Kidney glomerular epithelial cell (primary cell): ENCODE measurements around the gene A3GALT2.
A peak's percentile ranks its signal among the peaks of the same experiment; 100 is the strongest.

Experiments used
- DNase-seq: peaks from one replicate; lab custom pipeline; 2025; lab: John Stamatoyannopoulos, UW

Gene A3GALT2

DNA sequence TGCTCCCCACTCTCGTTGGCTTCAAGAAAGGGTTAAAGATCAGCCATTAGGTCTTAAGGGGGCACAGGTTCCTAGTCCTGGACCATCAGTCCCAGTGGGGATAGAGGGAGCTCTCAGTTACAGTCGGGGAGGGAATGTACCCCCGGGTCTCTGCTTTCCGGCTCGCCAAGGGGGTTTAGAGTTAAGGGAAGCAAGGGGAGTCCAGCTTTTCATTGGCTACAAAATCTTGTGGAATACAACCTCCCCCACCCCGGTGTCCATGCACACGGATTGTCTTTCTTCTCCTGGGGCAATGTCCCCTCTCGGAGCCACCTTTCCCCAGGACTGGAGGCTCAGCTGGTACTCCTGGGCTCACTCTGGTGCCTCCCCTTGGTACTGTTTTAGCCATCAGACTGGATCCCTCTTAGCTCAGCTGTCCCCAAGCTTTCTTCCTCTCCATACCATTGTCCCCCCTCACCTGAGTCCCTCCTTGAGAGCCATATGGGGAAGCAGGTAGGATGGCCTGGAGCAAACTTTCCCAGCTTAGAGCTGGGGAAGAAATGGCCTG, at the start of gene A3GALT2:
TSS of gene A3GALT2 (minus strand) at position 480 of the 547 bp plus-strand sequence. CDS start at position 480, 0 bp downstream.
- no peak for DNase-seq

DNA sequence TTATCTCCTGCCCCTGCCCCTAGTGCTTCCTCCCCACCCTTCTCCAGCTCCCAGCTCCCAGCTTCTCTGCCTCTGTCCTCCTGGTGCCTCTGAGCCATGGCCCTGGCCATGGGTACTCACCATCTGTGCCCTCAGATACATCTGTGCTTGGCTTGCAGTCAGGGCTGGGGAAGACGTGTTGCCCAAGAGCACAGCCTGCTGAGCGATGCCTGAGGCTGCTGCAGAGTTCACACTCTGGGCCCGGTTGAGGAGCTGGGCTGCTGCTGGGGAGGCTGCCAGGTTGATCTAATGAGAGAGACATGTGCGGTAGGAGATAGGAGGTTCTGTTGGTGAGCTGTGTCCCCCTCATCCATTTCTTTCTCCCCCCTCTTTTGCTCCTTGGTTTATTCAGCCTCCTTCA, 49.4 kb upstream of the A3GALT2 start:
- no peak for DNase-seq

DNA sequence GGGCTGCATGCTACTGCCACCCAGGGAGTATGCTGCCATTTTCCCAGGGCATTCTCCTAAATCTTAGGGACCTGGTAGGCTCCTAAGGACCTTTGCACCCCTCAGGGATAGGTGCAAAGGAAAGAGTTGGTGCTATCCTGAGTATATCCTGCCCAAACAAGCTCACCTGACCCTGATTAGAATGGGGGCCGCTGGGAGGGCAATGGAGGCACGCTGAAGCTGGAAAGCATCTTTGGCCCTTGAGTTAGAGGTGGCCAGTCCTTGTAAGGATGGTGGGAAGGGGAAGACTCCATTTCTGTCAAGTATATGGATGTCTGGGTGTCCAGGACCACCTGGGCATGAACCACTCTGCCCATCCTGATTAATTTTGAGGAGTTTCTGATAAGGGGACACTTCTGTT, 48.9 kb upstream of the A3GALT2 start:
- no peak for DNase-seq

DNA sequence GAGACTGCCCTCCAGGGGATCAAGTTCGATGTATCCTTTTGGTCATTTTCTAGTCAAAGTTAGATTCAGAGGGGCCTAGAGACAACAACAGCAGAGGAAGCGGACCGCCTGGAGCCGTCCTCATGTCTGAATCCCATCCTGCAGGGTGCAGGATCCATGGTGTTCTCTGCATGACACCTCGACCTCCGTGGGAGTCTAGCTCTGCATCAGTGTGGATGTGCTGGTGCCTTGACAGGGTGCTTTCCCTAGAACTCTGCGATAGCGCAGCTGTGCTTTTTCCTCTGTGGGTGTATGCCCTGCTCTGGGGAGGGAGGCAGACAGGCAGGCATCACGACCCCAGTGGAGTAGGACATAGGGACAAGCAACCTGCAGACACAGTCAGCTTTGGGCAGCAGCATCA, 48.2 kb upstream of the A3GALT2 start:
- no peak for DNase-seq

DNA sequence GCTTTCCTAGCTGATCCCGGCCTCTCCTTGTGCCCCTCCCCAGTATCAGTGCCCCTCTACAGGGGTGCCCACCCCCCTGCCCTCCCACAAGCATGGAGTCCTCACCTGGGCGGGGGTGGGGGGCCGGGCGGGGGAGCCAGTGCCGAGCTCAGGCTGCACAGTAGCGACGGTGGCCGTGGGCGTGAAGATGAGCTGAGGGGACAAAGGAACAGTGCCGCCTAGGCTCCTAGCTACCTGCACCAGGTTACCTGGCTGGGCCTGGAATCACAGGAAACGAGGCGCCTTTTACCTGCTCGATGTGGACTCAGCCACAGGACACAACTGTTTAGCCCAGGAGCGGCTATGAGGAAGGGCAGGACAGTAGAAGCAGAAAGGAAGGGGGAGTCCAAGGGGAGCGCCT, 47.5 kb upstream of the A3GALT2 start:
- no peak for DNase-seq

DNA sequence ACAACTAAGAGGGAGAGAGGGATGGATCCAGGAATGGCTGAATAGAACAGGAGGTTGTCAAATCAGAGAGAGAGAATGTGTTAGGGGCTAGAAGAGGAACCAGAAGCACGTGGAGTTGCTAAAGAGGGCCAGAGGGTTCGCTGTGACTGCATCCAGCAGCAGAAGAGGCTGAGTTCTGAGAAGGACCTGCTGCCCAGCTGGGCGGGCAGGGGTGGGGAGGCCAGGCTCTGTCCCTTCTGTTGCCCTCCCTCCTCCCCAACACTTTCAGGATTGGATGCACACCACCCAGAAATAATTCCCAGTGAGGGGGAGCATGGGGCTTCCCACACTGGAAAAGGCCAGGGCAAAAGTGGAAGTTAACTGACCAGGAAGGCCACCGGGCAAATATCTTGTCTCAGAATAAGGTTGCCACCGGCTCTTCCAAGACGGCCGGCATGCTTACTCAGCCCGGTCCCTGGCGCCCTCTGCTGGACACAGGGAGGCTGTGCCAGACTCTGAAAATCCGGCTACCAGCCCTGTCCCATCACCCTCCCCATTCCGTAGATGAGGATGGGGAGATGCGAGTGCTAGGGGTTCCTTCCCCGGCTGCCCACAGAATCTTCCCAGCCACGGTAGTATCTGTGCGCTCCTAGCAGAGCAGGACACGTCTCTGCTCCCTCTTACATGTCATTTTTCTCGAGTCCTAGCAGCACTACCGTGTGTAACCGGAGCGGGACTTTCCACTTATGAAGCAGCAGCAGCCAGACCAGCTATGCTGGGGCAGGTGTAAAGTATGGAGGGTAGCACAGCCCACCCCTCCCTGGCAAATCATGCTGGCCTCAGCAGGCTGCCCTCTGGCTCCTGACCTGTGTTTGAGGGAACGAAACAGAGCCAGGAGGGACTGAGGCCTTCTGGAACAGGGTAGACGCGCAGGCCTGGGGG, 46.8 kb upstream of the A3GALT2 start:
- peak; percentile 49 for DNase-seq

DNA sequence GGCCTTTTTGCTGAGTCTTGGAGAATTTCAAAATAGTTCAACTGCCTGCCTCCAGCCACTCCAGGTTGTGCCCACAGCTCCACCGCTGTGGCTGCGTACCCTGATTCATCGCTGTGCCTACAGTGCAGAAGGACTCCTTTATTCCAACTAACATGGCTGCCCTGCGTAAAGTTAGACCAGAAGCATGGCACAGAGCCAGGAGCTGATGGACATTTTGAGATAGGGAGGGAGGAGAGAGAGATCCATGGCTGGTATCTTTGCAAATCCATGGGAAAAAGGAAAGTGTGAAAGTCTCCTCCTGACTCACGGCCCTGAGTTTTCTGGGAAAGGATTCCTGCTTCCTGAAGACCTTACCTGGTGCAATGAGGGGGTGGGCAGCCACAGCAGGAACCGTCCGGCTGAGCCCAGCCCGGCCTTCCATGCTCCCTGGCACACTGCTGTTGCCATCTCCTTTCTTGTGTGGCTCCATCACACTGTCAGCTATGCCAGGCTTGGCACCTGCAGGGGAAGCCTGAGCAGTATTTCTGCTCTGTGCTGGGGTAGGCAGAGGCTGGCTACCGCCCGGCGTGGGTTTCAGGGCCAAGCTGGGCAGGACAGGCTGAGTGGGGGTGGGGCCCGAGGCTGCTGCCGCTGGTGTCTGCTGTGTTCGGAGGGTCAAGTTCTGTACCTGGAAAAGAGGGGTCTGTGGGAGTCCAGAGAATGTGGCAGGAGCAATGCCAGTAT, 46.0 kb upstream of the A3GALT2 start:
- no peak for DNase-seq

DNA sequence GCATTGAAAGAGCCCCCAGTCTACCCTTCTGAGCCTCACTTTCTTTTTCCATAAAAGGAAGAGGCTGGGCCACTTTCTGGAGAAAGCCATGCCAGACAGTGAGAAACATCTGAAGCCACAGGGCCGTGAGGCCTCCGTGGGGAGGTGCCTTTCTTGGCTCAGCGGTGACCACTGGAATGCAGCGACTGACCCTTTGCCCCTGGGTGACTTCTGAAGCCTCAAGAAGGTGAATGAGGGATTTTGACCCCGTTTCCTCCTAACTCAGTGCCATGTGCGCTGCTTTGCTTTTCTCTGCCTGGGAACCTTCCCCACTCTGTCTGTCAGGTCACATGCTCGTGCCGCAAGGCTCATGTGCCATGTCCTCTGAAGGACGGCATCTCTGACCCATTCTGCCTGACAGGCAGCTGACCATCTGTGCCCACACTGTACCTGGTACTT, 44.7 kb upstream of the A3GALT2 start:
- peak; percentile 35 for DNase-seq

DNA sequence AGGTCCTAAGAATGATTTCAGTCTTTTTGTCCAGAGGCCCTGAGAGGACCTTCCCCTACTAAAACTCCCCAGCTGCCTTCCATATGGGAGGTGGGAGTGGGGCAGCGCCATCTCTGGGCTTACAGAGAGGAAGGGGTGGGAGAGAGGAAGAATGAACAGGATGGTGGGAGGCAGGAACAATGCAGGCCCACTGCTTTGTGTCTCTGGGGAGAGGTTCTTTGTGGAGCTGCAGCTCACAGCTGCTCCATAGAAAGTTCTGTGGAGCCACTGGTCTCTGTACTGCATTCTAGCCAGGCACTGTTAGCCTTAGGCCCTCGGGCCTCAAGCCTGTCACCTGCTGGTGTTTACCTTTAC, 43.6 kb upstream of the A3GALT2 start:
- no peak for DNase-seq

DNA sequence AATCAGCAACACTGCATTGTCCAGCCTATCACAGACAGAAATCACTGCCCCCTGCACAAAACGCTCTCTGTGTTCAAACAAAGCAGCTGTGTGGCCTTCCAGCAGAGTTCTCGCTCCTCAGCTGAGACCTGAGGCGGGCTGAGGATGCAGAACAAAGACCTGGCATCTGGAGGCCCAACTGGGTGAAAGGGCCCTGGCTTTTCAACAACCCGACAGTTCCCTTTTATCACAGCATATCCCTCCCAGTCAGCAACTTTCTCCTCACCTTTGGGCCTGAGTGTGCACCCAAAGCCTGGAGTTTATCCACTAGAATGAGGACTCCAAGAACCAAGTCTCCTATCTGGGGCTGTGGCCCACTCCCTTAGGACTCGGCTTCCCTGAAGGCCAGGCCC, 42.6 kb upstream of the A3GALT2 start:
- no peak for DNase-seq

DNA sequence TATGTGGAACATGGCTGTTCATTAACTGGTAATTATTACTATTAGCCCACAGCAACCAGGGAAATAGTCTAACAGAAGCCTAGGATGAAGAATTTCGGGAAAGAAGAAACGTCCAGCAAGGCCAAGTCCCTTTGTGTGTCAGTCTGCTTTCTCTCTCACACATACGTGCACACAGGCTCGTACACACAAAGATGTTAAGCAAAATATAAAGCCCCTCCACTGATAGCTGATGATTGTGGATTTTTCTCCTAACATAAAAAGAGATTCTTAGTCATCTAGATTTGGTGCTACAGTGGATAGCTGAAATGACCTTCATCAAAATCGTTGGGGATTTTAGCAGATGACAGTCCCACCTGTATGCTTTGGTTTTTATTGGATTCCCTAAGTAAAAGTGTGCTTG, 42.1 kb upstream of the A3GALT2 start:
- no peak for DNase-seq

DNA sequence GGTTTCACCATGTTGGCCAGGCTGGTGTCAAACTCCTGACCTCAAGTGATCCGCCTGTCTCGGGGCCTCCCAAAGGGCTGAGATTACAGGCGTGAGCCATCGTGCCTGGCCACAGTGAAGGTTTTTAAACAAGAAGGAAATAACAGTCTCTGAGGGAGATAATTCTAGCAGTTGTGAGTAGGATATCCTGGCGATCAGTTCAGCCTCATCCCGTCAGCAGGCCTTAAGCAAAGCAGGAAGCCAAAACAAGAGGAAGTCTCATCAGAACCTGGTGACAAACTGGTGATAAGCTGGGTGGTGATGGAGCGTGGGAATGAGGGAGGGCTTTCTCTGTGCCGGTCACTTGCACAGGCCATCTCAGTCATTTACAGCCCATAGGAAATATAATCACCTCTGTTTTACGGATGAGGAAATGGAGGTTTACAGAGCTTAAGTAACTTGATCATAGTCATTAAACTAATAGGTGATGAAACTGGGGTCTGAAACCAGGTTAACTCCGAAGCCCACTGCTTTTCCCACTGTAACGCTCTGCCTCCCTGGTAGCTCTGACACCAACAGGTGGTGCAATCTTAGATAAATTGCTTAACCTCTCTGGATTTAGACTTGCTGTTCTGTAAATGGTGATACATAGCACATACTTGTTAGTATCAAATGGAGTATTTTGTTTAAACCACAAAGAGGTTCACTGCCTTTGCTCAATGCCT, 40.8 kb upstream of the A3GALT2 start:
- no peak for DNase-seq

DNA sequence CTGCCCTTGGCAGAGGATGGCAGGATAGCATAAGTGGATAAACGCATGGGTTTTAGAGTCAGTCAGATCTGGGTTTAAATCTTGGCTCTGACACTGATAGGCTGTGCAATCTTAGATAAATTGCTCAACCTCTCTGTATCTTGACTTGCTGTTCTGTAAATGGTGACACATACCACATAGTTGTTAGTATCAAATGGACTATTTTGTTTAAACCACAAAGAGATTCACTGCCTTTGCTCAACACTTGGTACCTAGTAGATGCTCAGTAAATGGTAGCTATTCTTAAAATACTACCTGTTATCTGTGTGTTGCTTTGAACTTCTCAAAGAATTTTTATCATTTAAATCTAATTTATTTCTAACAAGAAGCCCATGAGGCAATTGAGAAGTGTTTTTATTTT, 39.5 kb upstream of the A3GALT2 start:
- DNase-seq = no peak

DNA sequence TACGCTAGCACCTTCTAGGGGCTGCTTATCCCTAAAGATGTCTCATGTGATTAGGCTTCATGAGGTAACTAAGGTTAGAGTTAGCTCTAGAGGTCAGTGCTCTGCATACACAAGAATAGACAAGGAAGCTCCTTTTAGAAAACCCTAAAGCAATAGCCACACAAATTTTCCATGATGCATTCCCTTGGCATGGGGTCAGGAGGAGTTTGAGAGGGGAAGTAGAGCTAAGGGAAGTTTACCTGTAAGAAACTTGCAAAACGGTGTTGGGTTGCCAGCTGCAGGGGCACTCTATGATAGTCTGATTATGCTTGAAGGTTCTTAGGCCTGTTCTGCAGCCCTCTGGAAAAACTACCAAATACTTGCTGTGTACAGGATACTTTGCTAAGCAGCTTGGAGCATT, 39.0 kb upstream of the A3GALT2 start:
- no peak for DNase-seq

DNA sequence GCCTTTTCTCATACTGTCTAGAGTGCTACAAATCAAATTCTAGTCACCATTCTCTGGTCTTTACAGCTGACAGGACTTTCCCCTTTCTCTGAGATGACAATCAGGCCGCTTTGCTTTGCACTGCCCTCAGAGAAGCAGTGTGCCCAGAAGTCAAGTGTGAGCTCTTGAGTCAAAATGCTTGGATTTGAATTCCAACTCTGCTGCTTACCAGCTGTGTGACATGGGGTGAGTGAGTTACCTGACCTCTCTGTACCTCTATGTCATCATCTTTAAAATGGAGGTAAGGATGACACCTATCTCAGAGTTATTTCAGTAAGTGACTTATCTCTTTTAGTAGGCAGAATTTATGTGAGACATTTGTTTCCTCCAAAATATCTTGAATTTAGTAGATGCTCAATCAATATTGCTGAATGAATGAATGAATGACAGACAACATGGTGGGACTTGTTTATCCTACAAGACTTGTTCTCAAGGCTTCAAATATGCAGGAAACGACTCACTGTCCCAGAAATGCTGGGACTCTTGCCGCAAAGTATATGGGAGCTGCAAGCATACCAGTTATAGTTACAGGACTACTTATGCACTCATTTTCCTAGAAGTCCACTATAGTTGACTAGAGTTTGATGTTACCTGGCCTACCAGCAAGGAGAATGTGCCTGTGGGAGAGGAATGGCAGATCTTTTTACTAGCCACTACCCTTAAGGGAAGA, 38.1 kb upstream of the A3GALT2 start:
- no peak for DNase-seq

DNA sequence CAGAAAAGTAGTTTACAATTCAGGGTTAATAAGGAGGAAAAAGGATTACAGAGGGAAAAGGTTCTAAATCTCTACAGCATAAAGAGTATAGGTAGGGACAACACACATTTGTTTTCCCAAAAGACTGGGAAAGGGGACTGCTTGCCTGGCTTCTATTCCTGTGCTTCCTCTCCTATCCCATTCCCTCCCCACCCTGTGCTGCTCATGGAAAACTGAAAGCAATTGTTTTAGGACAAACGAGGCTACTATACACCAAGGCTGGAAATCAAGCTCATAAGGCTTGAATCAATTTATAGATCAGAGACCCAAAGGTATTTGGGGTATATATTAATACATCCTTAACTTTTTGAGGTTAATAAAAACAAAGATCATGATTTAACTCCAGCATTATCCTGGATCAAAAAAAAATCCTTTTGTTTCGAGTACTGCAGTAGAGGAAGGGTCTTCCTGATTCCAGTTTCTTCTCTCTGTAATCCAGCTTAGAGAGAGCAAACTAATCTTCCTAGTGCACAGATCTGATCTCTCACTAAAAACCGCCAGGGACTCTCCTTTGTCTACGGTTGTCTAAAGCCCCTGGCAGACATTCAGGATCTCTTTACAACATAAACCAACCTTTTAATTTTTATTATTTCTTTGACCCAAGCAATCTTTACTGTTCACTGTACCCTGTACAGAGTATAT, 37.4 kb upstream of the A3GALT2 start:
- no peak for DNase-seq

DNA sequence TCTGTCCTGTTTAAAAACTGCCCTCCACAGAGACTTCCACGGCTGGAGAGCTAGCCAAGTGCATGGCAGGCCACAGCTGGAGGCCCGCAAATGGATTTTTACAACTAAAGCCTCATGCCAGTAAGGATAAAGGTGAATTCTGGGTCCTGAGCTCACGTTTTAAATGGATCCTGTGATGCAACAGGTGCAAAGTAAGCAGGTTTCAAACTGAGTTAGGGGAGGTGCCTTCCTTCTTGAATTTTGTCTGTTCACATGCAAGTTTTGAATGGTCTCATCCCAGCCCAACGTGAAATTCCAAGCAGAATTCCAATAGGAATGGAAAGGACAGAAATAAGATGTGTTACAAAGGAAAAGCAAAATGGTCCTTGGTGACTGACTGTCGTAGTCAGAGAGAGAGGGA, 36.2 kb upstream of the A3GALT2 start:
- DNase-seq = no peak

DNA sequence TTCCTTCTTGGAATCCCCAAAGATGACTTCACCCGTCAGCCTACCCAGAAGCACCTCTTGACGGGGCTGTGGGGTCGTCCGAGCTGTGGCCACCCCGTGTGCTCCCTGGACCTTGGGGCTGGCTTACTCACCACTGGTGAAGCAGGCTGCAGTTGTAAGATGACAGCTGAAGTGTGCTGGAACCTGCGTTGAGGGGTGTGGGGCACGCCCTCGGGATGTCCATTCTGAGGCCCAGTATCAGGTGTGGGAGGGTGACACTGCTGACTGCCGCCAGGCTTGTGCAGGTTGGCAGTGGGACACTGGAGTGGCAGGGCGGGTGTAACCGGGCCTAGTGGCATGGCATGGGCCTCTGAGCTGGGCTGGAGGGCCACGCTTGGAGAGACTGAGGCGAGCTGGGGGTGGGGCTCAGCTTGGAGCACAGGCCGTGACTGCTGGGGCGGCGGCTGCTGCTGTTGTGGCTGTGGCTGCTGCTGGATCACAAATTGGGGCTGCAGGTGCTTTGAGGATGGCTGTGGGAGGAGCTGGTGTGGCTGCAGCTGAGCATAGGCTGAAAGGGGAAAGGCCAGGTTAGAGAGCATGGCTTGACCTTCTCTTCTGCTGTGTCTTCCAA, 33.9 kb upstream of the A3GALT2 start:
- DNase-seq = no peak

DNA sequence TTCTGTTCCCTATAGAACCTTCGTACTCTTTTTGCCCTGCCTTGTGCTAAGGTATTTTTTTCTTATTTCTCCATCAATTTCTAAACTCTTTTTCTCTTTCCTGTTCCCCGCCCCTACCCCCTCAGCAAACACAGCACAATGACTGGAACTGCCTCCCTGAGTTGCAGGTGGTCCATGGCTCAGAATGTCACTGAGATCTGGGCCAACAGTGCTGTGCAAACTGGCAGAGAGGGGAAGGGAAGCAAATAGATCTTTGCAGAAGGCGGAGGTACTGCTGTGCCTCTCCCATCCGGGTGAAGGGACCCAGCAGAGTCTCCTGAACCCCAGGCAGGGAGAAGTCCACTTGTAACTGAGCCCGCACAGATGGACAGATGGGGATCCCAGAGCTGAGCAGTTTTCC, 32.6 kb upstream of the A3GALT2 start:
- DNase-seq = no peak

DNA sequence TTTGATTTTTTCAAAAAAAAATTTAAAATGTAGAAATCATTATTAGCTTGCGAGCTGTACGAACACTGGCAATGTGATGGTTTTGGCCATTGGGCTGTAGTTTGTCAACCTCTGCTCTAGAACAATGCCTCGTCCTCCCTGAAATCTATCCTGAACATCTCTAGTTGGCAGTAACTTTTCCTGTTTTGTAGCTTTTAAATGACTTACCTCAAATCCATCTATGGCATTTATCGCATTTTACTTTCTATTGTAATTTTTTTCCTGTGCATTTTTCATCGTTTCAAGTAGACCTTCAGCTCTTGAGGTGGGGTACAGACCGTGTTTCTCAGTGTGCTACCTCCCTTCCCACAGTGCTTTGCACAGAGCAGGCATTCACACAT, 30.4 kb upstream of the A3GALT2 start:
- DNase-seq = no peak
